NOMO-1 treated with dmso at 0.1 percent for 144 hours (cell line): ENCODE data around the gene ROR2.

Source experiments
- DNase-seq: peaks from one replicate; lab custom pipeline; 2025; ENCODE audit not compliant: unreplicated experiment; lab: John Stamatoyannopoulos, UW

The ROR2 gene

GRCh38 chr9:91753711-91754110 is 196.3 kb downstream of the ROR2 start:
- DNase-seq: no peak

- no peak for DNase-seq
Observed at GRCh38 chr9:91751922-91752321, 198.1 kb downstream of the ROR2 start.

- DNase-seq: no peak
Observed at GRCh38 chr9:91750343-91750742, 199.7 kb downstream of the ROR2 start.

- no peak for DNase-seq
Observed at GRCh38 chr9:91746904-91747303, 203.1 kb downstream of the ROR2 start.

GRCh38 chr9:91746357-91746756 is 203.7 kb downstream of the ROR2 start:
- no peak for DNase-seq

- DNase-seq: no peak
Observed at GRCh38 chr9:91744114-91744513, 205.9 kb downstream of the ROR2 start.

- no peak for DNase-seq
Observed at GRCh38 chr9:91741522-91741921, 208.5 kb downstream of the ROR2 start.

GRCh38 chr9:91740701-91741100 is 209.3 kb downstream of the ROR2 start:
- DNase-seq: no peak

- DNase-seq: no peak
Observed at GRCh38 chr9:91736898-91737601, 213.0 kb downstream of the ROR2 start.

GRCh38 chr9:91736311-91736710 is 213.7 kb downstream of the ROR2 start:
- DNase-seq: no peak

GRCh38 chr9:91735049-91735448 is 215.0 kb downstream of the ROR2 start:
- no peak for DNase-seq

- no peak for DNase-seq
Observed at GRCh38 chr9:91734371-91734981, 215.6 kb downstream of the ROR2 start.

- DNase-seq: no peak
Observed at GRCh38 chr9:91733006-91733624, 216.9 kb downstream of the ROR2 start.

- no peak for DNase-seq
Observed at GRCh38 chr9:91732187-91733005, 217.6 kb downstream of the ROR2 start.

- no peak for DNase-seq
Observed at GRCh38 chr9:91730806-91731205, 219.2 kb downstream of the ROR2 start.

- DNase-seq: no peak
Observed at GRCh38 chr9:91729558-91729842, 220.5 kb downstream of the ROR2 start.

GRCh38 chr9:91727972-91728371 is 222.1 kb downstream of the ROR2 start:
- no peak for DNase-seq

- no peak for DNase-seq
Observed at GRCh38 chr9:91727316-91727861, 222.6 kb downstream of the ROR2 start.

GRCh38 chr9:91726406-91727100 is 223.5 kb downstream of the ROR2 start:
- DNase-seq: no peak

- DNase-seq: no peak
Observed at GRCh38 chr9:91725651-91726050, 224.4 kb downstream of the ROR2 start.
